Measurements from ENCODE around the gene EYA4. TPM values are rescaled to one million over a fixed set of nuclear protein-coding genes. Genes with fewer than 3 reads are reported as not detected.
"Not testable (repeated sequence)": the region's sequence is repeated elsewhere in the genome, so short reads cannot be mapped to it uniquely, and the experiment has no call there.

EYA4 gene
- total RNA-seq, 1 experiment from 2014 or later: not detected

- no TSS peak for BruUV-seq (replicated peaks)
- H3K9me3 Mint-ChIP-seq (ENCODE audit: unreplicated experiment): no peaks in the 10 kb centered on the region
- ChIA-PET CTCF (interaction anchor here (0.7 to 3.0 kb wide), 10 partner anchors 37 to 1054 kb away, joined by 3 to 12 read pairs (median 4); no protein-coding TSS in a partner anchor), POLR2A (interaction anchor here (0.6 kb wide), 1 partner anchor 396 kb away, joined by 3 read pairs; no protein-coding TSS in a partner anchor)
- H3K4me1 Mint-ChIP-seq (ENCODE audit: insufficient read depth, unreplicated experiment): peaks cover 12% of the 10 kb centered on the region
- H3K27me3 Mint-ChIP-seq (ENCODE audit: insufficient read depth, unreplicated experiment): no peaks in the 10 kb centered on the region
- DNase-seq (ENCODE audit: unreplicated experiment): no peak
- no peak overlapping the region for H3K27ac Mint-ChIP-seq (ENCODE audit: low read depth, unreplicated experiment)
- no peaks in the 10 kb centered on the region for H3K36me3 Mint-ChIP-seq (ENCODE audit: insufficient read depth, unreplicated experiment)
- intact Hi-C loops (cut with micrococcal nuclease): loop anchor here (5.0 kb wide), 1 partner anchor 263 kb away; no protein-coding TSS in a partner anchor
- no peak overlapping the region for H3K4me3 Mint-ChIP-seq (ENCODE audit: unreplicated experiment)
- TF ChIP-seq, protein P1, sequence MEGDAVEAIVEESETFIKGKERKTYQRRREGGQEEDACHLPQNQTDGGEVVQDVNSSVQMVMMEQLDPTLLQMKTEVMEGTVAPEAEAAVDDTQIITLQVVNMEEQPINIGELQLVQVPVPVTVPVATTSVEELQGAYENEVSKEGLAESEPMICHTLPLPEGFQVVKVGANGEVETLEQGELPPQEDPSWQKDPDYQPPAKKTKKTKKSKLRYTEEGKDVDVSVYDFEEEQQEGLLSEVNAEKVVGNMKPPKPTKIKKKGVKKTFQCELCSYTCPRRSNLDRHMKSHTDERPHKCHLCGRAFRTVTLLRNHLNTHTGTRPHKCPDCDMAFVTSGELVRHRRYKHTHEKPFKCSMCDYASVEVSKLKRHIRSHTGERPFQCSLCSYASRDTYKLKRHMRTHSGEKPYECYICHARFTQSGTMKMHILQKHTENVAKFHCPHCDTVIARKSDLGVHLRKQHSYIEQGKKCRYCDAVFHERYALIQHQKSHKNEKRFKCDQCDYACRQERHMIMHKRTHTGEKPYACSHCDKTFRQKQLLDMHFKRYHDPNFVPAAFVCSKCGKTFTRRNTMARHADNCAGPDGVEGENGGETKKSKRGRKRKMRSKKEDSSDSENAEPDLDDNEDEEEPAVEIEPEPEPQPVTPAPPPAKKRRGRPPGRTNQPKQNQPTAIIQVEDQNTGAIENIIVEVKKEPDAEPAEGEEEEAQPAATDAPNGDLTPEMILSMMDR (IDR thresholded peaks at IDR 0.05; ENCODE audit: unreplicated experiment): no peak
These were observed 308.9 kb downstream of the EYA4 start for GRCh38 chr6:133550026-133550425.

DNA sequence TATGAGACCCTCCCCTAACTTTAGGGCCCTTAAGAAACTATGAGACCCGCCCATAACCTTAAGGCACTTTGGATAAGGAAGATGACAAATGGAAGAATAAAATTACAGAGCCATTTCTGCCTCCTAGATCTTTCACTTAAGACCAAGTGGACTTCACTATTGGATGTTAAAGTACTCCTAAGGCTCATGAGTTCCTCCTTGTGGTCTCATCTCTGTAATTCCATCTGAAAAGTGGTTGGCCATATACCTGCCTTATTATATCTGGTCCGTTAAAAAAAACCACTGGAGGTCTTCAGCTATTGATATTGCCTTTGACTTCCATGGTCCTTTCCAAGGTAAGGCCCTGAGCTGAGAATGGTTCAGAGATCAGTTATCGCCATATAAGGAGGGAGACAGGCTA is 310.3 kb downstream of the EYA4 start:
- ChIA-PET POLR2A (interaction anchor here (1.2 kb wide), 1 partner anchor 728 kb away, joined by 3 read pairs; no protein-coding TSS in a partner anchor), CTCF (interaction anchor here (1.1 to 3.0 kb wide), 16 partner anchors 9 to 1055 kb away, joined by 3 to 28 read pairs (median 6); no protein-coding TSS in a partner anchor)
- TF ChIP-seq, protein P1 (IDR thresholded peaks at IDR 0.05; ENCODE audit: unreplicated experiment): no peak
- Mint-ChIP-seq H3K4me1 (ENCODE audit: insufficient read depth, unreplicated experiment) (peaks cover 12% of the 10 kb centered on the region), H3K27ac (ENCODE audit: low read depth, unreplicated experiment) (peak overlapping the region; percentile 59), H3K4me3 (ENCODE audit: unreplicated experiment) (no peak overlapping the region), H3K9me3 (ENCODE audit: unreplicated experiment) (no peaks in the 10 kb centered on the region), H3K27me3 (ENCODE audit: insufficient read depth, unreplicated experiment) (no peaks in the 10 kb centered on the region), H3K36me3 (ENCODE audit: insufficient read depth, unreplicated experiment) (no peaks in the 10 kb centered on the region)
- DNase-seq (ENCODE audit: unreplicated experiment): no peak
- intact Hi-C loops (cut with micrococcal nuclease): loop anchor here (5.0 kb wide), 1 partner anchor 264 kb away; no protein-coding TSS in a partner anchor
- no TSS peak for BruUV-seq (replicated peaks)

DNA sequence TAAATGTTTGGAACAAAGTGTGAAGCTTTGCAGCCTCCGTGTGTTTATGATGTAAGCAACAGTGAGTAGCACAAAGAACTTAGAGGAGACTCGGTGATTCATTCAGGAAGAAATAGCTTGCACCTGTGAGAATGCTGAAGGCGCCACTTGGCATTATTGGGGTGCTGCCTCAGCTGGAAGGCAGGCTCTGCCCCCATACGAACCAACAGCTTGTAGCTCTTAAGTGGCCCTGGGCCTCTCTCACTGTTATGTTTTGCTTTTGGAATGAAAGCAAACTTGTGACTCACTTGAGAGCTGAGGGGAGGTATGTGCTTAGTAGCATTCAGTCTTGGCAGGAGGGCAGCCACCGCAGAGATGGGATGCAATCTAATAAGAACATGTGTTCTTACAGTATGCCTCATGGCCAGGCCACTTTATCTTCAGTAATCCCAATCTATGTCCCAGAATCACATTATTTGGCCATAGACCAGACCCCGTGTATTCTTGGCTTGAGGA is 310.7 kb downstream of the EYA4 start:
- POLR2A ChIA-PET: interaction anchor here (0.8 to 1.2 kb wide), 2 partner anchors 9 to 729 kb away, joined by 3 read pairs; no protein-coding TSS in a partner anchor
- H3K27ac Mint-ChIP-seq (ENCODE audit: low read depth, unreplicated experiment): peak overlapping the region; percentile 59
- no peak overlapping the region for H3K4me3 Mint-ChIP-seq (ENCODE audit: unreplicated experiment)
- peaks cover 12% of the 10 kb centered on the region for H3K4me1 Mint-ChIP-seq (ENCODE audit: insufficient read depth, unreplicated experiment)
- H3K27me3 Mint-ChIP-seq (ENCODE audit: insufficient read depth, unreplicated experiment): no peaks in the 10 kb centered on the region
- CTCF ChIA-PET: interaction anchor here (0.6 to 3.0 kb wide), 28 partner anchors 9 to 1092 kb away, joined by 3 to 28 read pairs (median 4); no protein-coding TSS in a partner anchor
- BruUV-seq (replicated peaks): no TSS peak
- TF ChIP-seq, protein P1 (IDR thresholded peaks at IDR 0.05; ENCODE audit: unreplicated experiment): no peak
- intact Hi-C loops (cut with micrococcal nuclease): loop anchor here (2.0 to 5.0 kb wide), 2 partner anchors 265 to 721 kb away; no protein-coding TSS in a partner anchor
- H3K36me3 Mint-ChIP-seq (ENCODE audit: insufficient read depth, unreplicated experiment): no peaks in the 10 kb centered on the region
- peak; percentile 83 for DNase-seq (ENCODE audit: unreplicated experiment)
- H3K9me3 Mint-ChIP-seq (ENCODE audit: unreplicated experiment): no peaks in the 10 kb centered on the region

DNA sequence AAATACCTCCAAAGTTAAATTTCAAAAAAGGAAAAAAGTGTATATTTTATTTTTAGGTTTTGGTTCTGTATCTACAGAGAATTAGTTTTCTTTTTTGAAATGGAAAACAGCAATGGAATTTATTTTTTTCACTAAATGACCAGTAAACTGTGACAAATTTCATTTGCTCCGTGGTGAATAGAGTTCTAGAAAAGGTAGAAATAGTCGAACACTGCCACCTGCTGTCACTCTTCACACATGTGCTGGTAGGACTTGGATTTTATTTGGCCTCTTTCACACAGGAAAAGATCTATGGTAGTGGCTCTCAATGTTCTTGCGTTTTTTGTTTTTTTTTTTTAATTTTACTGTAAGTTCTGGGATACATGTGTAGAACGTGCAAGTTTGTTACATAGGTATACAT is 312.5 kb downstream of the EYA4 start:
- Mint-ChIP-seq H3K4me3 (ENCODE audit: unreplicated experiment) (no peak overlapping the region), H3K27me3 (ENCODE audit: insufficient read depth, unreplicated experiment) (no peaks in the 10 kb centered on the region), H3K36me3 (ENCODE audit: insufficient read depth, unreplicated experiment) (no peaks in the 10 kb centered on the region), H3K4me1 (ENCODE audit: insufficient read depth, unreplicated experiment) (peaks cover 12% of the 10 kb centered on the region), H3K9me3 (ENCODE audit: unreplicated experiment) (no peaks in the 10 kb centered on the region), H3K27ac (ENCODE audit: low read depth, unreplicated experiment) (no peak overlapping the region)
- intact Hi-C loops (cut with micrococcal nuclease): loop anchor here (1.0 to 5.0 kb wide), 4 partner anchors 266 to 723 kb away; no protein-coding TSS in a partner anchor
- DNase-seq (ENCODE audit: unreplicated experiment): peak; percentile 70
- CTCF ChIA-PET: interaction anchor here (1.1 to 1.3 kb wide), 2 partner anchors 9 to 368 kb away, joined by 3 to 4 read pairs; no protein-coding TSS in a partner anchor
- POLR2A ChIA-PET: no interaction called here
- TF ChIP-seq, protein P1 (IDR thresholded peaks at IDR 0.05; ENCODE audit: unreplicated experiment): peak; percentile 61
- BruUV-seq (replicated peaks): no TSS peak

GRCh38 chr6:133554121-133554520 is 313.0 kb downstream of the EYA4 start:
- H3K4me1 Mint-ChIP-seq (ENCODE audit: insufficient read depth, unreplicated experiment): peaks cover 12% of the 10 kb centered on the region
- CTCF ChIA-PET: interaction anchor here (0.7 to 2.0 kb wide), 7 partner anchors 9 to 1090 kb away, joined by 3 to 6 read pairs (median 4); no protein-coding TSS in a partner anchor
- H3K4me3 Mint-ChIP-seq (ENCODE audit: unreplicated experiment); H3K27ac Mint-ChIP-seq (ENCODE audit: low read depth, unreplicated experiment); H3K9me3 Mint-ChIP-seq (ENCODE audit: unreplicated experiment); H3K27me3 Mint-ChIP-seq (ENCODE audit: insufficient read depth, unreplicated experiment); DNase-seq (ENCODE audit: unreplicated experiment); H3K36me3 Mint-ChIP-seq (ENCODE audit: insufficient read depth, unreplicated experiment); BruUV-seq (replicated peaks); POLR2A ChIA-PET: not testable (repeated sequence)
- intact Hi-C loops (cut with micrococcal nuclease): loop anchor here (5.0 kb wide), 1 partner anchor 267 kb away; no protein-coding TSS in a partner anchor
